K562 (cell line): Measurements from ENCODE around the gene IQCN. TPM values are rescaled to one million over a fixed set of nuclear protein-coding genes. Genes with fewer than 3 reads are reported as not detected.

ENCODE experiments used
- ARID1B ChIP-seq: fragments of 450-650 bp; IDR thresholded peaks from 2 replicates; pipeline ENCODE4 v1.6.1; 2016; ENCODE audit warnings: antibody characterized with exemption, mild to moderate bottlenecking, inconsistent platforms
- EP300 ChIP-seq: IDR thresholded peaks from 2 replicates; pipeline ENCODE4 v1.6.1; 2012; ENCODE audit warnings: low read length, improper control_type of control experiment
- HDGF ChIP-seq: fragments of 450-650 bp; IDR thresholded peaks from 2 replicates; pipeline ENCODE4 v1.6.1; 2016
- HEY1 ChIP-seq: fragments of 250-450 bp; sonication (Bioruptor Pico); IDR thresholded peaks from 2 replicates; pipeline ENCODE4 v1.5.0; 2020; ENCODE audit warnings: mild to moderate bottlenecking, moderate library complexity, borderline replicate concordance
- MED1 ChIP-seq: sonication (generic); formaldehyde crosslinking; IDR thresholded peaks from 2 replicates; pipeline ENCODE4 v1.8.1; 2023; ENCODE audit warnings: missing genetic modification reagents, borderline replicate concordance
- MEF2A ChIP-seq: IDR thresholded peaks from 2 replicates; pipeline ENCODE4 v1.6.1; 2011; ENCODE audit warnings: low read depth, mild to moderate bottlenecking, low read length, moderate library complexity; ENCODE audit not compliant: control insufficient read depth
- NFXL1 ChIP-seq: fragments of 450-650 bp; formaldehyde crosslinking; IDR thresholded peaks from 2 replicates; pipeline ENCODE4 v1.4.0; 2021; ENCODE audit warnings: mild to moderate bottlenecking
- NUFIP1 ChIP-seq: fragments of 450-650 bp; IDR thresholded peaks from 2 replicates; pipeline ENCODE4 v1.6.1; 2018; ENCODE audit not compliant: partially characterized antibody
- PTRF ChIP-seq: fragments of 450-650 bp; IDR thresholded peaks from 2 replicates; pipeline ENCODE4 v1.6.1; 2016; ENCODE audit warnings: mild to moderate bottlenecking, missing genetic modification characterization, missing compliant biosample characterization
- PYGO2 ChIP-seq: fragments of 450-650 bp; IDR thresholded peaks from 2 replicates; pipeline ENCODE4 v1.6.1; 2016; ENCODE audit warnings: mild to moderate bottlenecking, missing genetic modification characterization, moderate library complexity, missing compliant biosample characterization
- SIRT6 ChIP-seq: IDR thresholded peaks from one replicate; pipeline ENCODE4 v1.6.1; 2012; ENCODE audit warnings: low read depth, mild to moderate bottlenecking, control low read depth, inconsistent platforms, low read length, moderate library complexity
- SMARCA4 ChIP-seq: fragments of 450-650 bp; IDR thresholded peaks from 2 replicates; pipeline ENCODE4 v1.6.1; 2016
- SNIP1 ChIP-seq: fragments of 450-650 bp; IDR thresholded peaks from 2 replicates; pipeline ENCODE4 v1.7.1; 2017; ENCODE audit warnings: low read depth, mild to moderate bottlenecking
- SP1 ChIP-seq: sonication (generic); formaldehyde crosslinking; IDR thresholded peaks from 2 replicates; pipeline ENCODE4 v1.8.1; 2022; ENCODE audit warnings: mild to moderate bottlenecking, missing genetic modification reagents
- SPI1 ChIP-seq: IDR thresholded peaks from 2 replicates; pipeline ENCODE4 v1.6.1; 2011; ENCODE audit warnings: low read depth, low read length, control low read depth, borderline replicate concordance
- SRF ChIP-seq, 2 experiments: fragments of 250-450, 450-650 bp in 1 of 2; sonication (Bioruptor Pico) in 1 of 2; sonication (generic) in 1 of 2; formaldehyde crosslinking; IDR thresholded peaks; 2 replicates each; pipeline versions ENCODE4 v1.5.0 to v1.5.1; 2020 to 2022; ENCODE audit warnings: mild to moderate bottlenecking in 1 of 2, missing genetic modification reagents in 1 of 2
- STAT5A ChIP-seq: IDR thresholded peaks from 2 replicates; pipeline ENCODE4 v1.6.1; 2012; ENCODE audit warnings: low read length, inconsistent platforms, borderline replicate concordance
- ZNF121 ChIP-seq: sonication (generic); formaldehyde crosslinking; conservative IDR thresholded peaks from 2 replicates; pipeline ENCODE4 v1.8.0; 2022; ENCODE audit warnings: missing genetic modification reagents
- ZNF197 ChIP-seq: fragments of 200-800 bp; sonication (Bioruptor generic); IDR thresholded peaks from 2 replicates; pipeline ENCODE4 v1.6.1; 2016; ENCODE audit warnings: low read depth, missing genetic modification characterization, missing compliant biosample characterization
- ZNF384 ChIP-seq: IDR thresholded peaks from 2 replicates; pipeline ENCODE4 v1.6.1; 2012; ENCODE audit warnings: low read depth, low read length, improper control_type of control experiment
- ZNF561 ChIP-seq: fragments of 450-650 bp; formaldehyde crosslinking; conservative IDR thresholded peaks from 2 replicates; pipeline ENCODE4 v1.4.0; 2020; ENCODE audit warnings: mild to moderate bottlenecking, moderate library complexity
- polyA plus RNA-seq, 8 experiments: library from polyadenylated mRNA; depleted of rRNA in 4 of 8; stranded (reverse) in 5 of 8; unstranded in 3 of 8; fragments of >200 nt; fragmentation: Nextera tagmentation in 2 of 8; fragmentation: Illumina TruSeq in 1 of 8; extraction: Ambion mirVana in 2 of 8; extraction: Trizol in 1 of 8; gene quantifications; 2 replicates each; pipeline versions ENCODE4 v1.2.1 to v1.2.3, GENCODE V29; 2011 to 2014; ENCODE audit warnings: inconsistent platforms in 1 of 8, missing spikeins in 1 of 8
- total RNA-seq, 7 experiments: library from RNA; depleted of rRNA in 6 of 7; stranded (reverse); fragments of >200 nt in 6 of 7; fragmentation: Illumina TruSeq in 2 of 7; extraction: Trizol in 2 of 7; gene quantifications; 2 replicates each; pipeline versions ENCODE4 v1.2.1 to v1.2.3, GENCODE V29; 2011 to 2021; ENCODE audit warnings: low replicate concordance in 1 of 7
- TF ChIP-seq, protein P1 (sequence below): fragments of 450-650 bp; formaldehyde crosslinking; IDR thresholded peaks from 2 replicates; pipeline ENCODE4 v1.4.0; 2020; ENCODE audit warnings: mild to moderate bottlenecking
- TF ChIP-seq, protein P2 (sequence below): fragments of 450-650 bp; IDR thresholded peaks from 2 replicates; pipeline ENCODE4 v1.6.1; 2016; ENCODE audit warnings: missing biosample characterization, missing genetic modification characterization
- TF ChIP-seq, protein P3 (sequence below), 2 experiments: IDR thresholded peaks in 1 of 2; conservative IDR thresholded peaks in 1 of 2; 2 replicates each; pipeline ENCODE4 v1.6.1; 2016; ENCODE audit warnings: low read depth in 2 of 2, mild to moderate bottlenecking in 1 of 2, missing compliant biosample characterization in 1 of 2, missing genetic modification characterization in 1 of 2, moderate library complexity in 1 of 2

Gene IQCN
- total and polyA plus RNA-seq, 9 of the 15 experiments (the other 6 are each of a cell fraction or from before 2014, with no cell fraction given), result 0.01 to 0.07 (median 0.04) TPM; not detected in 3

DNA sequence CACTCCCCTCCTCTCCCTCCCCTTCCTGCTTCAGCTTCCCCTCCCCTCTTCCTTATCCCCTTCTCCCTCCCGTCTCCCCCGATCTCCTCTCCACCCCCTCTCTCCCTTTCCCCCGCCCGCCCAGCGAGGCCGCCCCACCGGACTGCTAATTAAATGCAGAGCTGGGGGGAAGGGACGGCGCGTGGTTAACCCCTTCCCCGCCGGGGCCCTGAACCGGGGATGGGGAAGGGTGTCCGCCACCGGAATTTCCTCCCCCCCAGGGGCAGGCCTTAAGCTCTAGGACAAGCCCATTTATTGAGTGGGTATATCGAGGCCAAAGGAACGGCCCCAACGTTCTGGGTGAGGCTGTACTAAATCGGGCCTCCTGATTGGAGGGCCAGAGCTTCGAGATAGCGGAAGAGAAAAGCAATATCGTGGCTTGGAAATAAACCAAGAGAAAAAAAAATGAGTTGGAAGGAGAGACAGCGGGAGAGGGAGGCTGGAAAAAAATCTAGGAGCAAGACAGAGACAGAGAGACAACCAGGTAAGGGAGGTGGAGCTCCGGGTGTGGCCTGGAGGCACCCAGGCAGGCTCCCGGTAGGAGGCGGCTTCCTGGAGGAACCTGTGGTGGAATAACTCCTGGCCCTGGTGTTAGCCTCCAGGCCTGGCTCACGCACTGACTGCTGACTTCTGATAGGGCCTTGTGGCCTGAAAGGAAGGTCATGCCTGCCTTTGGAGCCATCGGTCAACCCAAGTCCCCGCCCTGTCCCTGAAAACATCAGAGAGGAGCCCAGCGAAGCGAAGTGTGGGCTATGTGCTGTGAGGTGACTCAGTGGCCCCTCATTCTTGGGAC, 18.8 kb upstream of the IQCN start (continued):
- TF ChIP-seq, protein P1, sequence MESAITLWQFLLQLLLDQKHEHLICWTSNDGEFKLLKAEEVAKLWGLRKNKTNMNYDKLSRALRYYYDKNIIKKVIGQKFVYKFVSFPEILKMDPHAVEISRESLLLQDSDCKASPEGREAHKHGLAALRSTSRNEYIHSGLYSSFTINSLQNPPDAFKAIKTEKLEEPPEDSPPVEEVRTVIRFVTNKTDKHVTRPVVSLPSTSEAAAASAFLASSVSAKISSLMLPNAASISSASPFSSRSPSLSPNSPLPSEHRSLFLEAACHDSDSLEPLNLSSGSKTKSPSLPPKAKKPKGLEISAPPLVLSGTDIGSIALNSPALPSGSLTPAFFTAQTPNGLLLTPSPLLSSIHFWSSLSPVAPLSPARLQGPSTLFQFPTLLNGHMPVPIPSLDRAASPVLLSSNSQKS, result no peak
- no peak for TF ChIP-seq PYGO2 (tag)
- TF ChIP-seq ZNF561 (CRISPR knock-in tag), result no peak
- TF ChIP-seq HDGF, result peak; percentile 71; the same call in 1 of the 2 replicates
- 0 out of 2 replicates have a peak, but pooled peaks have one; percentile 4 for TF ChIP-seq STAT5A
- TF ChIP-seq HEY1 (CRISPR knock-in tag), result no peak
- TF ChIP-seq MED1 (CRISPR knock-in tag), result no peak
- peak; percentile 50 for TF ChIP-seq ZNF121 (CRISPR knock-in tag)
- TF ChIP-seq ZNF384, result peak; percentile 55
- TF ChIP-seq MEF2A, result no peak
- no peak for TF ChIP-seq NFXL1 (CRISPR knock-in tag)
- peak; percentile 42 for TF ChIP-seq SMARCA4
- no peak; the same call in none of the 2 replicates for TF ChIP-seq SP1
- TF ChIP-seq EP300, result peak; percentile 19; the same call in 1 of the 2 replicates
- no peak for TF ChIP-seq NUFIP1
- TF ChIP-seq, protein P2, sequence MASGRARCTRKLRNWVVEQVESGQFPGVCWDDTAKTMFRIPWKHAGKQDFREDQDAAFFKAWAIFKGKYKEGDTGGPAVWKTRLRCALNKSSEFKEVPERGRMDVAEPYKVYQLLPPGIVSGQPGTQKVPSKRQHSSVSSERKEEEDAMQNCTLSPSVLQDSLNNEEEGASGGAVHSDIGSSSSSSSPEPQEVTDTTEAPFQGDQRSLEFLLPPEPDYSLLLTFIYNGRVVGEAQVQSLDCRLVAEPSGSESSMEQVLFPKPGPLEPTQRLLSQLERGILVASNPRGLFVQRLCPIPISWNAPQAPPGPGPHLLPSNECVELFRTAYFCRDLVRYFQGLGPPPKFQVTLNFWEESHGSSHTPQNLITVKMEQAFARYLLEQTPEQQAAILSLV, result no peak
- TF ChIP-seq SIRT6, result no peak
- TF ChIP-seq, protein P3, sequence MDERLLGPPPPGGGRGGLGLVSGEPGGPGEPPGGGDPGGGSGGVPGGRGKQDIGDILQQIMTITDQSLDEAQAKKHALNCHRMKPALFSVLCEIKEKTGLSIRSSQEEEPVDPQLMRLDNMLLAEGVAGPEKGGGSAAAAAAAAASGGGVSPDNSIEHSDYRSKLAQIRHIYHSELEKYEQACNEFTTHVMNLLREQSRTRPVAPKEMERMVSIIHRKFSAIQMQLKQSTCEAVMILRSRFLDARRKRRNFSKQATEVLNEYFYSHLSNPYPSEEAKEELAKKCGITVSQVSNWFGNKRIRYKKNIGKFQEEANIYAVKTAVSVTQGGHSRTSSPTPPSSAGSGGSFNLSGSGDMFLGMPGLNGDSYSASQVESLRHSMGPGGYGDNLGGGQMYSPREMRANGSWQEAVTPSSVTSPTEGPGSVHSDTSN (CRISPR knock-in tag; IDR thresholded peaks at IDR 0.05; ENCODE audit: low read depth), result no peak
- TF ChIP-seq, protein P3 (tag; conservative IDR thresholded peaks at IDR 0.05; ENCODE audit: low read depth), result peak; percentile 62
- TF ChIP-seq SRF (CRISPR knock-in tag; IDR thresholded peaks at IDR 0.05), result no peak
- no peak for TF ChIP-seq PTRF (tag)
- no peak for TF ChIP-seq SNIP1
- no peak for TF ChIP-seq ZNF197 (CRISPR knock-in tag)
- TF ChIP-seq ARID1B, result peak; percentile 49
- 0 out of 2 replicates have a peak, but pooled peaks have one; percentile 13 for TF ChIP-seq SPI1
